Mesenteric fat pad (tissue), 1 donor: ENCODE data around the gene ESRRA. TPM values are rescaled to one million over a fixed set of nuclear protein-coding genes. Genes with fewer than 3 reads are reported as not detected.

ENCODE experiments used
- DNase-seq: peaks from one replicate; pipeline ENCODE4 v3.0.0-alpha.2; 2020; ENCODE audit warnings: low spot score
- long read RNA-seq: library from polyadenylated mRNA; unstranded; transcript quantifications from one replicate; pipeline ENCODE4 v2.0.0, GENCODE V29; 2020
- total RNA-seq: library from RNA; stranded (reverse); fragmentation: NEBNext Ultra II Directional; extraction: Animal tissue kit (Norgen Biotek cat#: 25700); gene quantifications from one replicate; pipeline ENCODE4 v1.2.1, GENCODE V29; 2021
- donor health status: DM: yes; HTN: yes; CAD: no.

Gene ESRRA
- 56.9 TPM for total RNA-seq
- long read RNA-seq, transcript ESRRA-201 (7 exons, 2,215 nt): major isoform, 7 of 60 reads
- long read RNA-seq, transcript ESRRA-202 (7 exons, 2,283 nt): minor isoform, 5 of 60 reads
- long read RNA-seq, partial matches to known transcripts: 38 of 60 reads
- long read RNA-seq, other reads (novel, unspliced or antisense): 8 of 60 reads

DNA sequence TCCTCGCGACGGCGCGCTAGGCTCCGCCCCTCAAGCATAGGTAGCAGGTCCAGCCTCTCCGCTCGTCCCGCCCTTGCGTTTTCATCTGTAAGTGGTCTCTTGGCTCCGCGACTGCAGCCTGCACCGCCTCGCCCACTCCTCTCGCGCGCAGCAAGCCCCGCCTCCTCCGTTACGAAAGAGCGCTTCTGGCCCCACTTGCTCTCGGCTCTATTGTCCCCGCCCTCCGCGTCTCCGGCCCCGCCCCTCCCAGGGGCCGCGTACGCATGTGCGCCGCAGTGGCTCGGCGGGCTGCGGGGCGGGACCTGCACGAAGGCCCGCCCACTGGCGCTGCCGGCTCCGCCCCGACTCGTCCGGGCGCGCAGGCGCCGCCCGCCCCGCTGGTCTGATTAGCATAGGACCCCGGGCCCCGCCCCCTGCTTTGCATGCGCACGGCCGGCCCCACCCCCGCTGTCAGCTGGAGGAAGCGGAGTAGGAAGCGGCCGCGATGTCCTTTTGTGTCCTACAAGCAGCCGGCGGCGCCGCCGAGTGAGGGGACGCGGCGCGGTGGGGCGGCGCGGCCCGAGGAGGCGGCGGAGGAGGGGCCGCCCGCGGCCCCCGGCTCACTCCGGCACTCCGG lies at the start of gene ESRRA:
TSS of gene ESRRA (plus strand) at position 450 of the 616 bp plus-strand sequence. CDS start 1,656 bp downstream, outside the sequence.
- DNase-seq: peak; percentile 100

DNA sequence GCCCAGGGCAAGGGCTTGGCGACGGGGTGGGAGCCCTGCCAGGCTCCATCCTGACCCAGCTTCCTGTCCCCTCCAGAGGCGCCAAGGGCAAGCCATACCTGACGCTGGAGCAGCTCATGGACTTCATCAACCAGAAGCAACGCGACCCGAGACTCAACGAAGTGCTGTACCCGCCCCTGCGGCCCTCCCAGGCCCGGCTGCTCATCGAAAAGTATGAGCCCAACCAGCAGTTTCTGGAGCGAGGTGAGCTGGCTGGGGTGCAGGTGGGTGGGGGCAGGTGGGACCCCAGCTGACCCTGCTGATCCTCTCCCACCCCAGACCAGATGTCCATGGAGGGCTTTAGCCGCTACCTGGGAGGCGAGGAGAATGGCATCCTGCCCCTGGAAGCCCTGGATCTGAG lies 49.0 kb upstream of the ESRRA start:
- DNase-seq: no peak

DNA sequence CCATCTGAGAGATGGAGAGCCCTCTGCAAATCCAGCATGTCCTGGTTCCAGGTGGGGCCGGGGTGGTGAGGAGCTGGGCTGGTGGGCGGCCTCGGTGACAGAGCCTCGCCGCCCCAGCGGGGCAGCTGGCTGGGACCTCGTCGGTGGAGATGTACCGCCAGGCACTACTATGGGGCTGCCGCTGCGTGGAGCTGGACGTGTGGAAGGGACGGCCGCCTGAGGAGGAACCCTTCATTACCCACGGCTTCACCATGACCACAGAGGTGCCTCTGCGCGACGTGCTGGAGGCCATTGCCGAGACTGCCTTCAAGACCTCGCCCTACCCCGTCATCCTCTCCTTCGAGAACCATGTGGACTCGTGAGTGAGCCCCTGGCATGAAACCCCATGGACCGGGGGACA lies 47.0 kb upstream of the ESRRA start:
- DNase-seq: no peak

DNA sequence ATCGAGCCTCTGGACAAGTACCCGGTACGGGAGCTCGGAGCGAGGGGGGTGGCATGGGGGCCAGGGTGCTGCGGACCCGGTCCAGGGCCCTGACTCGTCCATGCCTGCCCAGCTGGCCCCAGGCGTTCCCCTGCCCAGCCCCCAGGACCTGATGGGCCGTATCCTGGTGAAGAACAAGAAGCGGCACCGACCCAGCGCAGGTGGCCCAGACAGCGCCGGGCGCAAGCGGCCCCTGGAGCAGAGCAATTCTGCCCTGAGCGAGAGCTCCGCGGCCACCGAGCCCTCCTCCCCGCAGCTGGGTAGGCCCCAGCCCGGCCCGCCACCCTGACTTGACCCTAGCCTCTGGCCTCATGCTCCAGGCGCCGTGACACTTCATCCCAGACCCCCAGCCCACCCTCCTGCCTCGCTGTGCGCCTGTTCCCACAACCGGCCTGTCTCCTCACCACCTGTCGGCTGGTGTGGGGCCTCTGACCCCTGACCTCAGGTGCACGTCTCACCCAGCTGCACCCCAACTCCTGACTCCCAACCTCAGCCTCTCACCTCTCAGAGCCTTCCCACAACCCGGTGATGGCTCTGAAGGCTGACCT lies 46.3 kb upstream of the ESRRA start:
- no peak for DNase-seq

DNA sequence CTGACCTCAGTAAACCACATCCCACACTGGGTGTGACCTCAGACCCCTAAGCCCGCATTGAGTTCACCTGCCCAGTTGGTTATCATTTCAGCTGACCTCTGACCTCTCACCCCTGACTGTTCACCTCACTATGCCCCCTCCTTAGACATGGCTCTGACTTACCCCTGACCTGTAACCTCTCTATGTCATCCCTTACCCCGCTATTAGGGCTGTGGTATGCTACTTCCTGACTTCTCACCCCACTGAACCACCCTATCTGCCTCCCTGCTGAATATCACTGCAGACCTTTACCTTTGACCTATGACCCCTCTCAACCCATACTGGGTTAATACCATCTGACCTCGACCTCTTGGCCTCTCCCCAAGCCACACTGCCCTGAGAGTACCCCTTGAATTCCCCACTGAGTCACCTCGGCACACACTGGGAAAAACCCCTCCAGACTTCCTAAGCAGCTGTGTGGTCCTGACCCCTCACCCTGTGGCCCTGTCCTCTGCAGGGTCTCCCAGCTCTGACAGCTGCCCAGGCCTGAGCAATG lies 45.7 kb upstream of the ESRRA start:
- DNase-seq: no peak

DNA sequence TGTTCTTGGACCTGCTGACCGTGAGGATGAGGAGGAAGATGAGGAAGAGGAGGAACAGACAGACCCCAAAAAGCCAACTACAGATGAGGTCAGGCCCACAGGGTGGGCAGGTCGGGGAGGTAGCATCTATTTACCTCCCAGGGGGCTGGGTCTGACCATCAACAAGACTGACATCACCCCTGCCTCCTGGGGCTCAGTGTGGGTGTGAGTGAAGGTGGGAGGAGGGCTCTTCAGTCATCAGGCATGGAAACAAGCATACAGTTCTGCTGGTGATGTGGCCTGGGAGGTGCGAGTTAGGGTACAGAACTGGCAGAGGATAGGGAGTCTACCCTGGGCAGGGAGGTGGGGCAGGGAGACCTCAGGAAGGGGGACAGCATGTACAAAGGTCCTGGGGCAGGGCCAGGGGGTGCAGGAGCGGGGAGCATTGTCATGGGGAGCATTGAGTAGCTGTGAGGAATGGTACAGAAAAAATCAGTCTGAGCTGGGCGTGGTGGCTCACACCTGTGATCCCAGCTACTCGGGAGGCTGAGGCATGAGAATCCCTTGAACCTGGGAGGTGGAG lies 45.1 kb upstream of the ESRRA start:
- DNase-seq: no peak

DNA sequence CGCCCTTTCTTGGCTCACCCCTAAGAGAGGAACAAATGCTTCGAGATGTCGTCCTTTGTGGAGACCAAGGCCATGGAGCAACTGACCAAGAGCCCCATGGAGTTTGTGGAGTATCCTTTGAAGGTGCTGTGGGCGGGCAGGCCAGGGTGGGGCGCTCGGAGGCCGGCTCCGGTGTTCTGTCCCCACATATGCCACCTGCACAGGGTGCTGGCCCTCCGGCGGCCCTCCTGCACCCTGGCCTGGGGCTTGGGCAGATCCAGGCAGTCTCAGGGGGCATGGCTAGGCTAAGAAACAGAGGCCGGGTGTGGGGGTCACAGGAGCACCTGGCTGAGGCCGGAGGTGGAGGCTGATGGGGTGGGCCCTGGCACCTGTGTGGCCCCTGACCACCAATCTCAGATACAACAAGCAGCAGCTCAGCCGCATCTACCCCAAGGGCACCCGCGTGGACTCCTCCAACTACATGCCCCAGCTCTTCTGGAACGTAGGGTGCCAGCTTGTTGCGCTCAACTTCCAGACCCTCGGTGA lies 43.7 kb upstream of the ESRRA start:
- DNase-seq: no peak

DNA sequence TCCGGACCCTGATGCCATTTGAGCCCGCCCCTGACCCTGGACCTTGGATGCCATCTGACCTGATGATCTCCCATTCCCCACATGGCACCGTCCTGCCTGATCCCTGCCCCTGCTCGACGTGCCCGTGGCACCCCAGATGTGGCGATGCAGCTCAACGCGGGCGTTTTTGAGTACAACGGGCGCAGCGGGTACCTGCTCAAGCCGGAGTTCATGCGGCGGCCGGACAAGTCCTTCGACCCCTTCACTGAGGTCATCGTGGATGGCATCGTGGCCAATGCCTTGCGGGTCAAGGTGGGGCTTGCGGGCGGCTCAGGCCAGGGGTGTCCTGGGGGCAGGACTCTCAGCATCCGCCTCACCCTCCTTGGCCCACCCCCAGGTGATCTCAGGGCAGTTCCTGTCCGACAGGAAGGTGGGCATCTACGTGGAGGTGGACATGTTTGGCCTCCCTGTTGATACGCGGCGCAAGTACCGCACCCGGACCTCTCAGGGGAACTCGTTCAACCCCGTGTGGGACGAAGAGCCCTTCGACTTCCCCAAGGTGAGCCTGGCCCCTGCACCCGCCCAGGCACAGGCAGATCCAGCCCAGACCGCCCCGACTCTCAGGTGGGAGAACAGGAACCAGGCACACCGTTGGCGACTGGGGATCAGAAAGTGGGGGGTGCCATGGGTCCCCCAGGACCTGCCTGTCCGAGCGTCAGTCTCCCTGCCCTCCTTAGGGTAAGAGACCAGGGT lies 42.9 kb upstream of the ESRRA start:
- no peak for DNase-seq

DNA sequence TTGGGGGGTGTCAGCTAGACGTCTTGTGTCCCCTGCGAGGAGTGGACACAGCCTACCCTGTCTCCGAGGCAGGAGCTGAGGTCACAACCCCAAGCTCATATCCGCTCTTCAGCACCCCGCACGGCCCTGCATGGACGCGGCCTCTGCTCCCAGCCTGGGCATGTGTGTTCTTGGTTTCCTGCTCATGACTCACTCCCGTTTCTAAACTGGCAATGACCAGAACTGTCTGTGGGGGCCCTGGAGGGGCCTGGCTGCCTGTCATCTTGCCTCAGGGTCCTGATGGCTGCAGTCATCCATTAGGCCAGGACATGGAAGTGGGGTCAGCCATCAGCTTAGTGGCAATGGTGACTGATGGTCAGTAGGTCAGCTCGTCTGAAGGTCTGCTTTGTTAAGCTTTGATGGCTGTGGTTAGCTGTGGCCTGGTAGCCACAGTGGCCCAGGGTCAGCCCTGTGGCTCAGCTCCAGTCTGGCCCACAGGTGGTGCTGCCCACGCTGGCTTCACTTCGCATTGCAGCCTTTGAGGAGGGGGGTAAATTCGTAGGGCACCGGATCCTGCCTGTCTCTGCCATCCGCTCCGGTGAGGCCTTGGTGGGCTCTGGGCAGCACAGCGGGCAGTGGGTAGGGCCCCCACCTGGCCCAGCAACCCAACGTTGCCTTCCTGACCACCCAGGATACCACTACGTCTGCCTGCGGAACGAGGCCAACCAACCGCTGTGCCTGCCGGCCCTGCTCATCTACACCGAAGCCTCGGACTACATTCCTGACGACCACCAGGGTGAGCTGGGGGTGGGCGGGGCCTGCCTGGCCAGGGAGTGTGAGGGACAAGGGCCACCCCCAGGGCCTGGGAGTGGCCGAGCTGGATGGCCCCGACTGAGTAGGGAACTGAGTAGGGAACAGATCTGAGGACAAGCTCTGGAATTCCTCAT lies 42.0 kb upstream of the ESRRA start:
- no peak for DNase-seq

DNA sequence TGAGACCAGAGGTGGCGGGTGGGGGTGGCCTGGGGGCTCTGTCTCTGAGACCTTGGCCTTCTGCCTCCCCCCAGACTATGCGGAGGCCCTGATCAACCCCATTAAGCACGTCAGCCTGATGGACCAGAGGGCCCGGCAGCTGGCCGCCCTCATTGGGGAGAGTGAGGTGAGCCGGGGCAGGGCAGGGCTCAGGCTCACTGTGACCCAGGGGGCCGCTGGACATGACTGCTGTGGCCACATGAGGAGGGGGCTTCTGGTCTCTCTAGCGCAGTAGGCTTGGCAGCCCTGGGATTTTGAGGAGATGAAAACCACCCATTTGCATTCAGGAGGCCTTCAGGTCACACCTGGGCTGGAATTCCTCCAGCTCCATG lies 41.4 kb upstream of the ESRRA start:
- no peak for DNase-seq

DNA sequence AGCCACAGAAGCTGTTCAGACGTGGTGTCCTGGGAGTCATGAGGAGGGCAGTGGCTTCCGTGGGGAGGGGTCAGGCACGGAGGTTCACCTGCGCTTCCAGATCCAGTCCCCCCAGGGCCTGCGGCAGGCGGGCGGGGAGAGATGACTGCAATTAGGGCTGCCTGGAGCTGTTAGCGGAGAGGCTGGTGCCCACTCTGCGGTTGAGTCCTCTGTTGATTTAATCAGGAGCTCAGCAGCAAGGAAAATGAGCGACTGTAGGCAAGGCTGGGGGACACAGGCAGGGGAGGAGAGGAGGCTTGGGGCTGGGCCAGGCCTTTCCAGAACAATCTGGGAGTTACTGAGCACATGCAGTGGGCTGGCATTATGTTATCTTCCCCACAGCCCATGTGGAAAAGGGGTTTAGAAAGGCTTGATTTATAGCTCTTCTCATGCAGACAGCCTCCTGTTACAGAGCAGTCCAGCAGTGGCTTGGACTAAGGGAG lies 40.9 kb upstream of the ESRRA start:
- DNase-seq: no peak

DNA sequence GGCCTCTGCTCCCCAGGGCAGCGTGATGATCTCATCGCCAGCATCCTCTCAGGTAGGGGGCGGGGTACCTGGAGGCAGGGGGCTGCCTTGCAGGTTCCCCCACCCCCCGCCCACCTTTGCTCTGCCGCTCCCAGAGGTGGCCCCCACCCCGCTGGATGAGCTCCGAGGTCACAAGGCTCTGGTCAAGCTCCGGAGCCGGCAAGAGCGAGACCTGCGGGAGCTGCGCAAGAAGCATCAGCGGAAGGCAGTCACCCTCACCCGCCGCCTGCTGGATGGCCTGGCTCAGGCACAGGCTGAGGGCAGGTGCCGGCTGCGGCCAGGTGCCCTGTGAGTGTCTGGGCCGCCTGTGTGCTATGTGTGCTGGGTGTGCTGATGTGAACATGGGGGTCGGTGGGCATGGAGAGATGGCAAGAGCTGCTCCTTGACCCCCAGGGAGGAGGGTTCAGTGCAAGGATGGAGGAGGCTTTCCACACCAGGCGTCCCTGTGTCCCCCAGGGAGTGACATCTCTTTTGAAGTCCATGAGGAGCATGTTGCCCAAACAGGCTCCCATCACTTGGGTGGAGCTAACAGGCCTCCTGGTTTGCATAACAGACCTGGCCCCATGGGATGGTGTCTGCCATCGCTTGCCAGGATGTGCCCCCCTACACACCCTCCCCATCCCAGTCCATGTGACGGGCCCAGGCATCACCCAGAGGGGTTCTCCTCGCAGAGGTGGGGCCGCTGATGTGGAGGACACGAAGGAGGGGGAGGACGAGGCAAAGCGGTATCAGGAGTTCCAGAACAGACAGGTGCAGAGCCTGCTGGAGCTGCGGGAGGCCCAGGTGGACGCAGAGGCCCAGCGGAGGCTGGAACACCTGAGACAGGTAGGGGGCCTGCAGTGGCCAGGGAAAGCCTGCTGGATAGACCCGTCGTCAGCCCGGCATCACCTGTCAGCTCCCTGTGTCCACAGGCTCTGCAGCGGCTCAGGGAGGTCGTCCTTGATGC lies 39.9 kb upstream of the ESRRA start:
- DNase-seq: no peak

DNA sequence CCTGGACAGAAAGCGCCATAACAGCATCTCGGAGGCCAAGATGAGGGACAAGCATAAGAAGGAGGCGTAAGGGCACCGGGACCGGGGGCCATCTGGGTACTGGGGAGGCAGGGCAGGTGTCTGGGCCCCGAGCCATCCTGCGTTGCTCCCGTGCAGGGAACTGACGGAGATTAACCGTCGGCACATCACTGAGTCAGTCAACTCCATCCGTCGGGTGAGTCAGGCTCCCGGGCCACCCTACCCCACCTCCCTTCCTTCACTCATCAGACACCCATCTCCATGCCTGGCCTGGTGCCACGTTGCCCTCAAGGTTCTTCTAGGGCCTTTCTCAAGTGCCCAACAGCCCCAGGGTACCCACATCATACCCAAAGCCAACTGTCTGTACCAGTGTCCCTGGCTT lies 39.0 kb upstream of the ESRRA start:
- DNase-seq: no peak

DNA sequence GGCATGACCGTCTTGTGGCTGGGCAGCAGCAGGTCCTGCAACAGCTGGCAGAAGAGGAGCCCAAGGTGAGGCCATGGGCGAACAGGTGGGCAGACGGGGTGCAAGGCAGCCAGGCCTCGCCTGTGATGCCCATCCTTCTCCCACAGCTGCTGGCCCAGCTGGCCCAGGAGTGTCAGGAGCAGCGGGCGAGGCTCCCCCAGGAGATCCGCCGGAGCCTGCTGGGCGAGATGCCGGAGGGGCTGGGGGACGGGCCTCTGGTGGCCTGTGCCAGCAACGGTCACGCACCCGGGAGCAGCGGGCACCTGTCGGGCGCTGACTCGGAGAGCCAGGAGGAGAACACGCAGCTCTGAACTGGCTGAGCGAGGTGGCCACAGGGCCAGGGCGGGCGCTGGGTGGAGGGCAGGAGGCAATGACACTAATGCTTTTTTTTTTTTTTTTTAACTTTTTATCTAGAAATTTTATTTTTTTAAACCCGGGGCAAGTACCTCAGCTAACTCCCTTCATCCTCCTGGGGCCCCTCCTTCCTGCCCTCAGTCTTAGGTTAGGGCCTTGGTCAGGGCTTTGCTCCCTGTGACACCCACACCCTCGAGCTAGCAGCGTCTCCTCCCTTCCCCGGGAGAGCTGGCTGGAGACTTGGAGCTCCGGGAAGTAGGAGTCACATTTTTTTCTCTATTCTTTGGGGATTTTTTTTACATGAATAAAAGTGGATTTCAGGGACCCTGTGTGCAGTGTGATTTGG lies 37.9 kb upstream of the ESRRA start:
- no peak for DNase-seq

DNA sequence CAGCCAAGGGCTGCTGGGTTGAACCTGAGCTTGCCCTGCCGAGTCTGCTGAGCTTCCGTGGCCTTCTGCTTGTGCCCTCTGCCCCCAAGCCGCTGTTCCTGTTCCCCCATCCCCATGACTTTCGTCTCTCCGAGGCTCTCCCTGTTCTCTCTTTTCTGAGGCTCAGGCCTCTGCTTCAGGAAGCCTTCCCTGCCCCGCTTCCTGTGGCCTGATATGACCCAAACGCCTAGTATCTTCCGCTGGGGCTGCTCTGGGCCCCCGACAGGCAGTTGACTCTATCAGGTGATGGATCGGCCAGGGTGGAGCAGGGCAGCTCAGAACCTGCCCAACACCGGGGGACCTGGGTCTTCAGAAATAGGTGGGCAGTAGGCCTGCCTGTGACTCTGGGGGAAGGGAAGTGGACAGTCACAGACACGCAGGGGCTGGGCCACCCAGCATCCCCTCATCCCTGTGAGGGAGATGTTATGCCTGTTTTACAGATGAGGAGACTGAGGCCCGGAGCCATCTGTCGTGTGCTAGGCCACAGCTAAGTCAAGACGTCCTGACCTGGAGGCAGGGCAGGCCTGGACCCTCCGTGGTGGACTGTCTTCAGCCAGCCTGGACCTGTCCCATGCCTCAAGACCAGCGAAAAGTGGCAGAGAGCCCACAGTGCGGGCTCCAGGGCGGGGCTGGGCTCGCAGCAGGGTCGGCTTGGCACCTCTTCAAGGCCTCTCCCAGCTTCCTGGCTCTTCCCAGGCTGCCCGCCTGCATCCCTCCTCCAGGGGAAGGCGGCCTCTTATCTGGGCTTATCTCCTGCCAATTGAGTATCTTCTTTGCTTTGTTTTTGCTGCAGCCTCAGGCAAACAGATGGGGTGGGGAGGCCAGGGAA lies 37.1 kb upstream of the ESRRA start:
- DNase-seq: no peak

DNA sequence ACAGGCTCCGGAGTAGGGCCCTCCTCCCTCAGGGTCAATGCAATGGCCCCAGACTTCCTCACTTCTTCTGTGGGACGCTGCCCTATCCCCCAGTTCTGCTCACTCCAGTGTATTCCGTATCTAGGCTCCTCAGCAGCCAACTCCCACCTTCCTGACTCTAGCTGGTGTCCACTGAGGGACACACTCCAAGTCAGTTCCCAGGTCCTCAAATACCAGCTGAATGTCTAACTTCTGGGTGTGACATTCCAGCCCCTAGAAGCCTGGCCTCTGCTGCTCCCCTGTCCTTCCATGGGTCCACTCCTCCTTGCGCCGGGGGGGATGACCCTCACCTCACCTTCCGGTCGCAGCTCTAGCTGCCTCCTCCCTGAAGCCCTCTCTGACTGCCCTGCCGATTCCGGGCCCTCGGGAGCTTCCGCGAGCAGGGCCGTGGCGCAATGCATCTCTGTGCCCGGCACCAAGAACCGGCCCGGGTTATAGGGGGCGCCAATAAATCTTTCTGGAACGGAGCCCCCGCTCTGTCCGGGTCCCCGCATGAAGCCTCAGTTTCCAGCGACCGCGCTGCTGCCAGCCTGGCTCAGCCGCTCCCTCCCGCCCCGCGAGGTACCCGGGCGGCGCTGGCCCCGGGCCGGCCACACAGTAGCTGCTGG lies 36.3 kb upstream of the ESRRA start:
- DNase-seq: no peak
